ENCODE results near the gene FOXN3.

Gene FOXN3

DNA sequence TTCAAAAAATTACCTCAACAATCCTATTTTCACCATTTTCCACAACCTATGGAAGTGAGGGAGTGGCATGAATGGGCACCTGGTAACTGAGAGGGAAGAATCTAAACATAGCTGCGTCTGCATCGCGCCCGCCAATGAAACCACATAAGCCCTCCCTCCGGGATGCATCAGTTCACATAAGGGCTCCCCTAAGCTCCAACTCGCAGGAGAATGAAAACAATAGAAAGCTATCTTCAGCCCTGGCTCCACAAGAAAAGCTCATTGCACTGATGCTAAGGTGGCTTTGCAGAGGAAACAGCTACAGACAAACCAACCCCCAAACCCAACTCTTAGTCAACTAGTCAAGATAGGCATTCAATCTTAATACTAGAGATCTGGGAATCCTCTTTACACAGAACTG lies 173.3 kb downstream of the FOXN3 start:
- TF ChIP-seq, protein P1, sequence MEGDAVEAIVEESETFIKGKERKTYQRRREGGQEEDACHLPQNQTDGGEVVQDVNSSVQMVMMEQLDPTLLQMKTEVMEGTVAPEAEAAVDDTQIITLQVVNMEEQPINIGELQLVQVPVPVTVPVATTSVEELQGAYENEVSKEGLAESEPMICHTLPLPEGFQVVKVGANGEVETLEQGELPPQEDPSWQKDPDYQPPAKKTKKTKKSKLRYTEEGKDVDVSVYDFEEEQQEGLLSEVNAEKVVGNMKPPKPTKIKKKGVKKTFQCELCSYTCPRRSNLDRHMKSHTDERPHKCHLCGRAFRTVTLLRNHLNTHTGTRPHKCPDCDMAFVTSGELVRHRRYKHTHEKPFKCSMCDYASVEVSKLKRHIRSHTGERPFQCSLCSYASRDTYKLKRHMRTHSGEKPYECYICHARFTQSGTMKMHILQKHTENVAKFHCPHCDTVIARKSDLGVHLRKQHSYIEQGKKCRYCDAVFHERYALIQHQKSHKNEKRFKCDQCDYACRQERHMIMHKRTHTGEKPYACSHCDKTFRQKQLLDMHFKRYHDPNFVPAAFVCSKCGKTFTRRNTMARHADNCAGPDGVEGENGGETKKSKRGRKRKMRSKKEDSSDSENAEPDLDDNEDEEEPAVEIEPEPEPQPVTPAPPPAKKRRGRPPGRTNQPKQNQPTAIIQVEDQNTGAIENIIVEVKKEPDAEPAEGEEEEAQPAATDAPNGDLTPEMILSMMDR (conservative IDR thresholded peaks at IDR 0.05; ENCODE audit: low read depth) = no peak
- CTCF ChIA-PET = no interaction called here
- H3K27ac ChIP-seq = no peak overlapping the region
- POLR2A ChIA-PET (ENCODE audit: low non-redundant PET) = no interaction called here
- DNase-seq (ENCODE audit: low spot score) = no peak

DNA sequence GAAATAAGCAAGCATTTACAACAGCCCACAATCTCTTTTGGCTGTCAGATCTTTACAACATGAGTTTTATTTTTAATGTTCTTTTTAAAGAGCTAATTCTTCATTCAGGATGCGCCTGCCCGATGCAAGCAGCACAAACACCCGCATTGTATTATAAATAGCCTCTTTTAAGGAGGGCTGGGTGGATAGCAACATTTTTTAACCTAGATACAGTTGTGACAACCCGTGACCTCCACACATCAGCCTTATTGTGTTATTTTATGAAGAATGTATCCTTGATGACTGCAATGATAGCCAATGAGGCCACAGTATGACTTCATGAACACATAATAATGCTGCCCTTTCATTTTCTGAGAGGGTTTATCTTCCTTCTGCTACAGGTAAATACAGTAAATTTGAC lies 173.7 kb downstream of the FOXN3 start:
- TF ChIP-seq, protein P1 (conservative IDR thresholded peaks at IDR 0.05; ENCODE audit: low read depth) = no peak
- no peak overlapping the region for H3K27ac ChIP-seq
- no peak for DNase-seq (ENCODE audit: low spot score)
- ChIA-PET CTCF (no interaction called here), POLR2A (ENCODE audit: low non-redundant PET) (no interaction called here)

DNA sequence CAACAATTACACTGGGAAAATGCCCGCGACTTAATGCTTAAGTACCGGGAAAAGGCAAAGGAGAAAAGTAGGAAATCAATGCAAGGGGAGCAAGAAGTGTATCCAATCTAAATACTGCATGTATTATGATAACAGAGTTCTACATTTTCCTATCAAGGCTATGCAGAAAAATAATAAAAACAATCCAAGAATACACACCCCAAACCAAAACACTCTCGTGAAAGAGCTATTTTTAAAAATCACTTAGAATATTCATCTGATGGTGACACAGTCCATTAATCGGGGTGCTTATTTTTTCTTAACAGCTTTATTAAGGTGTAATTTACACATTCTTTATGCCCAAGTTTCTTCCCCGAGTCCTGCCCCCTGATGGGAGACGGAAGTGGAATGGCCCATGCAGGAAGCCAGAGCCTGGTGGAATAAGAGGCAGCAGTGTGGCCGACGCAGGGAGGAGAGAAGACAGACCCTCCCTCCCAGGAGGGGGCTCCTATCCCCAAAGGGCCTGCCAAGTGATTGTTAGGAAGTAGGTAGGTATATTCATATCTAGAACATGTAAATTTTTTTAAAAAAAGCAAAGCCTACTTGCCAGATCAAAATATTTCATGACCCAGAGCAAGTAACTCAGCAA lies 174.3 kb downstream of the FOXN3 start:
- ChIA-PET POLR2A (ENCODE audit: low non-redundant PET) (no interaction called here), CTCF (no interaction called here)
- TF ChIP-seq, protein P1 (conservative IDR thresholded peaks at IDR 0.05; ENCODE audit: low read depth) = no peak
- DNase-seq (ENCODE audit: low spot score) = no peak
- H3K27ac ChIP-seq = no peak overlapping the region

DNA sequence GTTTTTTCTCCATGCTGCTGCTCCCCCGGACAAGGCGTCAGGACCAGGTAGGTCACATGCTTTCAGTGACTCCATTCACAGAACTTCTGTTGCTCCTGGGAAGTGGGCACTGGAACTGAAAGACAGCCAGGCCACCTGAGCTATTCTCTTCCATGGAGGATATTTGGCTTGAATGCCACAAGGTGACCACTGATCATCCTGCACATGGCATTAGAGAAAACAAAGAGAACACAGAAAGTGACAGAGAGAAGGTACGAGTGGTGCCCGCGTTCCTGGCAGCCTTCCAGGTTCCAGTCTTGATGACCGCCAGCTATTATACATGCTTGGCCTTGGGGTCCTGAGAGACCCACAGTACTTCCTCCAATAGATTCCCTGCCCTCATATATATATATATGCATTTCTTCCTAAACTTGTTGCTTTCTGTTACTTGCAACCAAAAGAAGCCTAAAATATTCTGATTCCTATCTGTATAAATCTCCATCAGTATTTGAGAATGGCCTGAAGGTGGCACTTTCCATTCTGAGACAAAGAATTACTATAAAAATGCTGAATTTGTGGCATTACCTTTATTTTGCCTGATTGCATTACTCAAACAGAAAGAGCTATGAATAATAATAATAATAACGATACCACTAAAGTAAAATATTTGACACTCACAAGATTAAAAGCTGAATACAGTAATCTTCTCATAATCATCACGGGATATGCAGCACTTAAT lies 174.9 kb downstream of the FOXN3 start:
- ChIA-PET POLR2A (ENCODE audit: low non-redundant PET) (no interaction called here), CTCF (interaction anchor here (0.5 kb wide), 1 partner anchor 188 kb away, joined by 3 read pairs; no protein-coding TSS in a partner anchor)
- H3K27ac ChIP-seq = no peak overlapping the region

DNA sequence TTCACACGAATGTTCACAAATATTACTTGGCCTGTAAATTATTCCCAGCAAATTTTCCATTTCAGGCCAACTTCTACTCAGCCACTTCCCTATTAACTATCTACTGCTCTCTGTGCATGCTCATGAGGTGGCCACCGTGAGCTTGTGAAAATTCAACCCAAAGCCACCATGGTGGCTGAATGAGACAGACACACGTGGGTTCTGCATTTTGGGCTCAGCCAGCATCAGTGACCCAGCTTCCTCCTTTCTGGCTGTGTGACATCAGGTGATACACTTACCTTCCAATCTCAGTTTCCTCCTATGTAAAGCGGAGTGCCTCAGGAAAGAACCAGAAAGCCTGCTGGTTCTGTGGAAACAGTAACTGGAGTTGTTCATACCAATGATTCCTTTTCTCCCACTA lies 175.8 kb downstream of the FOXN3 start:
- POLR2A ChIA-PET (ENCODE audit: low non-redundant PET) = no interaction called here
- TF ChIP-seq, protein P1 (conservative IDR thresholded peaks at IDR 0.05; ENCODE audit: low read depth) = no peak
- CTCF ChIA-PET = no interaction called here
- H3K27ac ChIP-seq = no peak overlapping the region
- no peak for DNase-seq (ENCODE audit: low spot score)

More for the DNA sequence above, 174.9 kb downstream of the FOXN3 start:
- DNase-seq (ENCODE audit: low spot score) = no peak
- TF ChIP-seq, protein P1 (conservative IDR thresholded peaks at IDR 0.05; ENCODE audit: low read depth) = no peak

DNA sequence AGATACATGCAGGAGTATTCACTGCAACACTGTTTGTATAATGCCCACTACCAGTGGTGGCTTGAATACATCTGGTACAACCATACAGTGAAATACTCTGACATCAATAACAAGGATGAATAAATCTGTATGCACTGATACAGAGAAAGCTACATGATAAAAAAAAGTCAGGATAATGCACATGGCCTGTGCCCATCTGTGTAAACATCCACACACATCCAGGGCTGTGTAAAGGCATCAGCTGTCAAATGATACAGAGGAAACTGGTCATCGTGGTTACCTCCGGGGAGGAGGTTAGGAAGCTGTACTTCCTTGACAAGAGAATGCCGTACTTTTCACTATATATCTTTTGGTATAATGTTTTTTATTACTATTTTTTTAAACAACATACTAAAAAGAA lies 176.6 kb downstream of the FOXN3 start:
- DNase-seq (ENCODE audit: low spot score) = no peak
- TF ChIP-seq, protein P1 (conservative IDR thresholded peaks at IDR 0.05; ENCODE audit: low read depth) = no peak
- POLR2A ChIA-PET (ENCODE audit: low non-redundant PET) = no interaction called here
- no peak overlapping the region for H3K27ac ChIP-seq
- CTCF ChIA-PET = no interaction called here
